HG03469 (cell line): ENCODE data around the gene HBP1.
A peak's percentile ranks its signal among the peaks of the same experiment; 100 is the strongest.
"Not testable (repeated sequence)": the region's sequence is repeated elsewhere in the genome, so short reads cannot be mapped to it uniquely, and the experiment has no call there.

Source experiments
- ATAC-seq: cut with Tn5 transposase; IDR thresholded peaks from one replicate; pipeline ENCODE4 v1.9.1; 2021; ENCODE audit warnings: mild to moderate bottlenecking, moderate library complexity, moderate number of reproducible peaks; ENCODE audit not compliant: unreplicated experiment

The HBP1 gene, protein sequence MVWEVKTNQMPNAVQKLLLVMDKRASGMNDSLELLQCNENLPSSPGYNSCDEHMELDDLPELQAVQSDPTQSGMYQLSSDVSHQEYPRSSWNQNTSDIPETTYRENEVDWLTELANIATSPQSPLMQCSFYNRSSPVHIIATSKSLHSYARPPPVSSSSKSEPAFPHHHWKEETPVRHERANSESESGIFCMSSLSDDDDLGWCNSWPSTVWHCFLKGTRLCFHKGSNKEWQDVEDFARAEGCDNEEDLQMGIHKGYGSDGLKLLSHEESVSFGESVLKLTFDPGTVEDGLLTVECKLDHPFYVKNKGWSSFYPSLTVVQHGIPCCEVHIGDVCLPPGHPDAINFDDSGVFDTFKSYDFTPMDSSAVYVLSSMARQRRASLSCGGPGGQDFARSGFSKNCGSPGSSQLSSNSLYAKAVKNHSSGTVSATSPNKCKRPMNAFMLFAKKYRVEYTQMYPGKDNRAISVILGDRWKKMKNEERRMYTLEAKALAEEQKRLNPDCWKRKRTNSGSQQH

DNA sequence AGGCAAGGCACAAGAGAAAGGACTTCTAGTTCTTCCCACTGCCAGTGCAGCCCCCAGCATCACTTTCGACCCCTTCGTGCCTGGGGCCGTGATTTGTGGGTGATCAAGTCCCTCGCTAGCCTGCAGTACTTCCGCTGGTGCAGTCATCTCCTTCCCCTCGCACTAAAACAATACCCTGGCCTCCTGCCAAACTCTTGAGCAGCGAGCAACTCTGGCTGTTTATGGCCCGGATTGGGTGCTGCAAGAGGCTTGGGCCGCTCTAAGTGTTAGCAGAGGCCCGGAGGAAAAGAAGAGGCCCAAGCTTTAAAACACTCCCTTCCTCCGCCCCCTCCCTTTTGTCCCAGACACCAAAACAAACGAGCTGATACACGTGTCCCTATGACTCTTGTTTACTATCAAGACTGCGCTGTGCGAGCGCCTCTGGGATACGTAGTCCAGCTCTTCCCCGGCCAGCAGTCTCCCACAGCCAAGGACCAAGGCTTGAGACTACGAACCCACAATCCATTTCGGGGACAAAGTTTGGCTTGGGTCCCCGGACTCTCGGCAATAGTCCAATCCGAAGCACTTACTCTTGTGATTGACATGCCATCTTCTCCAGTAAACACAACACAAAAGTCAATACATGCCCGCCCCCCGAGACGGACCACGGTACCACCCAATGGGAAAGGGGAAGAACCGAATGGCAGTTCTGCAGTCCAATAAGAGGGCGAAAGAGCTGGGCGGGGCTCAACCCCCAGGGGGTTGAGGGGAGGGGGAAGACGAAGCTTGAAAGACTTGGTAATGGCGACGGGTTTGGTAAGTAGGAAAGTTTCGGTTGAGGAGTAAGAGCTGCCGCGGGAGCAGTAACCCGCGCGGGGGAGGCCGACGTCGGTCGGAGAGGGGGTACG, at the start of gene HBP1:
Gene HBP1 (plus strand): TSS at position 771 of the 887 bp plus-strand sequence. CDS start 10,891 bp downstream, outside the sequence.
- ATAC-seq: peak; percentile 78

DNA sequence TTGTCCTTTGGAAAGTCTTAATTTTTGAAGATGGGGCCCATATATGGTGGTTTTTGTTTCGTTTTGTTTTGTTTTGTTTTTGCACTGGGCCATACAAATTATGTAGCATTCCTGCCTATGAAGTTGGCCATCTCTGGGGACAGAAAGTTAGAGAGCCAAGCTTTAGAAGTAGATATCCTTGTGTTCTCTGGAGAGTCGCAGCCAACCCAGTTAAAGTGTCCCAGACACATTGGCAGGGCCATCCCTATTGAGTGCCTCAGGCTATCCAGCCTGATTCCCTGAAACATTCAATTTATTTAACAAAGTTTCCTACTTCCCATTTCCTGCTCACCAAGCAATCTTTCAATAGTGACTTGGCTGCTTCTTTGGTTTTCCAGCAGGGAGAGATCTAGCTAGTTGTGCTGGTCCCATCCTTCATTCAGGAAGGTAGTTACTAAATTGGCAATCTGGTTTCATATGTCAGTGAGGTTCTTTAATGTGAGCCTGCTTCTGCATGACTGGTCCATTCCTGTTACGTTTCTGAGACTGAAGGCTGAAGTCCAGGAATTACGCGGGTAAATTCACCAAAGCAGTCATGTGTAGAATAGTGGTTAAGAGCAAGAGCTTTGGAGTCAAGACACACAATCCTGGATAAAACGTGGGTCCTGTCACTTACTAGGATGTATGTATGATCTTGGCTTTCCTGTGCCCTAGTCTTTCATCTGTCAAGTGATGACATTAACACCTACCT, 49.3 kb upstream of the HBP1 start:
- no peak for ATAC-seq

DNA sequence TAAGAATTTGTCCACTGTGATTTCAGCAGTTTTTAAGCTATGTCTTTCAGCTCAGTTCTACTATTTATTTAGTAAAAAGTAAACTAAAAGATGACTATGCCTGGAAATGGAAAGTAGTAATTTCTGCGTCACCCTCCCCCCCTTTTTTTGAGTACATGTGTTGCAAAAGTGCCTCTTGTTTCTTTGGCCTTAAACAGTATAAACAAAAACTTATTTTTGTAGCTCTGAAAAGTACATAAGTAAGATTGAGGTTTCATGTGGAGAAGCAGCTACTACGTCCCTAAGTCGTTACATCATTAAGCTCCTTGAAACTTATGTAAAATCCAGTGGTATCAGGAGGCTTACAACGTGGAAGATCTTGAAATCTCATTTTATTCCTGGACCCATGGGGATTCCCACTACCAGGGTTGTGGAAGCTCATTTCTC, 46.3 kb upstream of the HBP1 start:
- ATAC-seq: no peak

DNA sequence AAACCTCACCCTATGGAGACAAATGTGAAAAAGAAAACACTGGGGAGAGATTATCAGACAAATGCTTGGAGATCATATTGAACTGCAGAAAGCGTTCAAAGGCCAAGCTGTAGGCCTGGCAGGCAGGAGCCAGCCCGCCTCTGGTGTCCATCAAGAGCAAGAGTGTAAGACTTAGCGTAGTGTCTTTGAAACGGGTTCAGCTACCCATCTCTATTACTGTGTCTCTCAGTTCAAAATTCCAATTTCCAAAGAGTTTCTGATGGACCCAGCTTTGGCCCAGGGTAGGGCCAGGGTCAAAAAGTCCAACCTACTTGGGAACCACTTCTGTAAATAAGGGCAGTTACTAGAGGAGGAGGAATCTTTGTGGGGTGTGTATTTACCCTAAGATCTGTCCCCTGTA, 45.4 kb upstream of the HBP1 start:
- ATAC-seq: no peak

DNA sequence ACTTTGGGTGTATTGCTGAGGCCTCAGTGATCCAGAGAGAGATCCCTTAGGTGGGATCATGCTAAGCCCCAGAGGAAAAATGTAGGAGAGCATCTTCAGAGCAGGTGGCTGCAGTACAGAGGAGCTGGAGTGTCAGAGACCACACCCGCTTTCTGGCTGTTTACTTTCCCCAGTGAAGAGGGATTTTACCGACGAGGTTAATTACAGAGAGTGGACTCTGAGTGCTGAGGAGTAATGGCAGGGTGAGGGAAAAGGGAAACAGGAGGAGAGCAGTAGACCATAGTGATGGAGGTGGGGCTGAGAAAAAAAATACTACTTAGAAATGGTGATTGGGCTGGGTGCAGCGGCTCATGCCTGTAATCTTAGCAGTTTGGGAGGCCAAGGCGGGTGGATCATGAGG, 43.3 kb upstream of the HBP1 start:
- no peak for ATAC-seq

DNA sequence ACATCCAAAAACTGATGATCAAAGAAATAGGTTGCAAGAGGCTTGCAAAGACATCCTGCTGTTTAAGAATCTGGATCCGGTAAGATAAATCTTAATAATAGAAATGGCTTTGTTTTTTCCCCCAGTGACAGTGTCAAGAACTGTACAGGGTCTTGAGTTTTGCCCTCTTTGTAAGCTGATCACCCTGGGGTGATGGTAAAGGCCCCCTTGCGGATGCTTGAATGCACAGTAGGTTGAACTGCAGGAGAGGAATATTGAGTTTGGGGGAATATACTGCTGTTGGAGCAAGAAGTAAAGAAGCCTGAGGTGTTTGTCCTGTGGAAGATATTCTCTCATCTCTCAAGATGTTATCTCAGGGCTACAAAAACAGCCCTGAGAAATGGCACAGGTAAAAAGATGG, 40.6 kb upstream of the HBP1 start:
- no peak for ATAC-seq

DNA sequence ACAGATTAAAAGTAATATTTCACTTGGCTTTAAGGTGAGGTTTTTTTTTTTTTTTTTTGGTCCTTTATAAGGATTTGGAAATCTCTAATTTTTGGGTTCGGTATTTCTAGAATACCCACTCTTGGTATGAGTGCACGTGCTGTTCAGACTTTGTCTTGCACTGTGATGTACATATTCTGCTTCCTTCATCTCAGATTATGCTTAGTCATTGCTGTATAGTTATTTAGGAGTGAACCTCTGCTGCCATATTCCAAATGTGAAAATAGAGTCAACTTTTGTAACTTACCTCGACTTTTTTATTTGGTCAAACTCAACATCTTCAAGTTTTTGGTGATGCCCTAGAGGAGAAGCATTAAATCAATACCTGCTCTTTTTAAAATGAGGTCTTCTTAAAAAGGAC, 40.1 kb upstream of the HBP1 start:
- no peak for ATAC-seq

DNA sequence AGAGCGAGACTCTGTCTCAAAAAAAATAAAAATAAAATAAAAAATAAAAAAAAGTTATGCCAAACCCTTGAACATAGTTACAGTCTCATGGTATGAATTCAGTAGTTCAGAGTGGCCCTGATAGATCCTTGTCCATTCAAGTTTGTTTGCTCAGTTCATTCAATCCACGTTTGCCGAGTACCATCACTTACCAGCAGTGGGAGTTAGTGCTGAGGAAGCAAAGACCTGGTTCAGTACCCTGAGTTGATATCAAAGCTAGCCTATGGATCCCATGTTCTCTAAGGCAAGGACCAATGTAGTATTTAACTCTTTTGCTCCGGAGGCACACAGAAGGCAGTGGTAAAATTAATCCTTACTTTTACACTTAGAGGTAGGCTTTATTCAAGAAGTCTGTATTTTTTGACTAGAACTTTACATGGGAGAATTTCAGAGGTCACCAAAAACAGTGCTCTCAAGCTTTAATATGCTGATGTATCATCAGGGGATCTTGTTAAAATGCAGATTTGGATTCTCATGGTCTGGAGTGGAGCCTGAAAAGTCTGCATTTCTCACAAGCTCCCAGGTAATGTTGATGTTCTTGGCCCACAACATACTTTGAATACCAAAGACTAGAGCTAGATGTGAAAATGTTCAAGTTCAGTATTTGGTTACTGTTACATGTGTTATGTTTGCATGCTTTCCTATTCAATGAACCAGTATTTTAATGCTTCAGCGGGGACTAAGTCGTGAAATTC, 38.1 kb upstream of the HBP1 start:
- ATAC-seq: no peak

DNA sequence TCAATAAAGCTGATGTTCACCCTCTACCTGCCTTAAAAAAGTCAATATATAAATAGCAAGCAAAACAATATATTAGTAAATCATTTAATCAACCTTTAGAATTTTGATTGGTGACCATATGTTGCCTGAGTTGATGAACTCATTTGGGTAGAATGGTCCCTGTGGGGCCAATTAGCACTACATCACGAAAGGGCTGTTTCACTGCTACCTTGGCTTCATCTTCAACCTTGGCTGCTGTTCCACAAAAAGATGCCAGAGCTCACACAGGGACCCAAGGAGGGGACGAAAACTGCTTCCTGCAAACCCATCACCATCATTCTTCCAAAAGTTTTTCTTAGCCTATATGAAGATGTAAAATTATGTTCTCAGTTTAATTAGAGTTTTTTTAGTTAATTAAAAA, 35.4 kb upstream of the HBP1 start:
- no peak for ATAC-seq

DNA sequence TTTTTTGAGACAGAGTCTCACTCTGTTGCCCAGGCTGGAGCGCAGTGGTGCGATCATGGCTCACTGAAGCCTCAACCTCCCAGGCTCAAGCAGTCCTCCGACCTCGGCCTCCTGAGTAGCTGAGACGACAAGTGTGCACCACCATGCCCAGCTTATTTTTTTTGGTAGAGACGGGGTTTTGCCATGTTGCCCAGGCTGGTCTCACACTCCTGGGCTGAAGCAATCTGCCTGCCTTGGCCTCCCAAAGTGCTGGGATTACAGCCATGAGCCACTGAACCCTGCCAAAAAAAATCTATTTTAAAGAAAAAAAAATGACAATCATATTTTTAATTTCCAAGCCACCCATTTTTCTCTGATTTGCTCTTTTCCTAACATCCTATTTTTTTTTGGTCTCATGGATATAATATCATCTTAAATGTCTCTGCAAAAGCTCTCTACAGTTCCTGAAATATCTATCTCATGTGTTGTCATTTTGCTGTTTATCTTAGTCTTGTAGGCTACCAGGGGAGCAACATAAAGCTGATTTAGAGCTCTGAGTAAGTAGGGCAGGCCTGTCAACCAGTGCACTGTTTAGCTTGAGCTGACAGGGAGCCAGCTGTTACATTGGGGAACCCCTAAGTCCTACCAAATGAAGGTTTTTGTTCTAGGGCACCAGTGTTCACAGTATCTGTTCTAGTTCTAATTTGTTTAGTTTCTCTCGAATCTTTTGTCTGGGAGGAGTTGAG, 29.9 kb upstream of the HBP1 start:
- no peak for ATAC-seq

DNA sequence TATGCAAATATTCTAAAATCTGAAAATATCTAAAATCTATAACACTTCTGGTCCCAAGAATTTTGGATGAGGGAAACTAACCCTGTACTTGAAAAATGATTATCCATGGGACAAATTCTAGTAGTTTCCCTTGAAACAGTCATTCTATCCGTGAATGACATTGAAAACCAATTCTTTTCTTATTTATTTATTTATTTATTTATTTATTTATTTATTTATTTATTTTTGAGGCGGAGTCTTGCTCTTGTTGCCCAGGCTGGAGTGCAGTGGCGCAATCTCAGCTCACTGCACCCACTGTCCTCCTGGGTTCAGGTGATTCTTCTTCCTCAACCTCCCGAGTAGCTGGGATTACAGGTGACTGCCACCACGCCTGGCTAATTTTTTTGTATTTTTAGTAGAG, 24.9 kb upstream of the HBP1 start:
- ATAC-seq: not testable (repeated sequence)

DNA sequence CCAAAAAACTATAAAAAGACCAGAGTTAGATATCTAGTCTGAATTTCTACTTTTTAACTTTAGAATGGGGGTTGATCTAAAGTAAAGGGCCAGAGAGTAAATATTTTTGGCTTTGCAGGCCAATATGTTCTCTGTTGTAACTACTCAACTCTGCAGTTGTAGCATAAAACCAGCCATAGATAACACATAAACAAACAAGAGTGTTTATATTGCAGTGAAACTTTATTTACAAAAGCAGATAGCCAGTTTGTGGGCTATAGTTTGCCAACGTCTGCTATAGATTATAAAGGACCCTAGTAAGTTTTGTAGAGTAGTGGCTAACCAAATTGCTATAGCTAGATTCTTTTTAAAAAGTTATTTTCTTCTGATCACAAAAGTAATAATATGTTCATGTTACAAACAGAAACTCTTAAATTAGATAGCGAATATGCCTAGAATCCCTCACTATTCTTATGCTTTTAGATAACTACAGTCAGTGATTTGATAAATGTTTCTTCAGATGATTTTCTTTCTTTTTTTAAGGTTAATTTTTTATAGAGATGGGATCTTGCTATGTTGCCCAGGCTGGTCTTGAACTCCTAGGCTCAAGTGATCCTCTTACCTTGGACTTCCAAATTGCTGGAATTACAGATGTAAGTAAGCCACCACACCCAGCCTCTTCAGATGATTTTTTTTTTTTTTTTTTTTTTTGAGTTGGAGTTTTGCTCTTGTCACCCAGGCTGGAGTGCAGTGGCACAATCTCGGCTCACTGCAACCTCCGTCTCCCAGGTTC, 23.6 kb upstream of the HBP1 start:
- no peak for ATAC-seq

DNA sequence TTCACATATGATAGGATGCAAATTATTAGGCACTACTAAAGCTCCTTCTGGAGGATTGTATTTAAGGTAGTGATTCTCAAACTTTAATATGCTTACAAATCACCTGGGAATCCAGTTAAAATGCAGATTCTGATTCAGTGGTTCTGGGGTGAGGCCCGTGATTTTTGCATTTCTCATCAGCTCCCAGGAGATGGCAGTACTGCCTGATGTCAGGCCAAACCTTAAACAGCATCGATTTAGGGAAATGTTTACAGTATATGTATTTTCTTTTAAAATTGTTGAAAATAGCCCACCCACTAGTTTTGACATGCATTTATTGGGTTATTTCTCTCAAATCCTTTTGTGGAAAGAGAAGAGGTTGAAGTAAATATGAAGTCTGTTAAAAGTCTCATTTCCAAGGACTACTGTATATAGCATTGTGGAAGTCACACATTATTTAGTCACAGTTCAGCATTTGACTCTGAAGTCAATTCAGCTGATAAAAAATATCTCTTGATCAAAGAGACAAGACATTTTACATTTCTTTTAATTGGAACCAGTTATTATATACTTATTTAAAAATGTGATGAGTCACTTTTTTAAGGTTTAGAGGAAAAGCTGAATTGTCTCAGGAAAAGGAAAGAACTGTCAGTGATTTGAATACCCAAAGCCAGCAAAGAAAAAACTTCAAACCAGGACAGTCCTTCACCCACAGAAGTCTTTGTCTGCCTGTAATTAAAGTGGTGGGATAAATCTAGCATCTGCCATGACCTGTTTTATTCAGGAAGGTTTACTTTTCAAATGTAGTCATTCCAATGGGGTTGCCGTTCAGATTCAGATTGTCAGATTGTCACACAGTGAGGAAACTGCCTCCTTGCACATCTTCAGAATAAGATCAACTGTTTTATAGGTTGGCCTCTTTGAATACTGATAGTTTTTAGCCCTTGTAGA, 21.1 kb upstream of the HBP1 start:
- no peak for ATAC-seq

DNA sequence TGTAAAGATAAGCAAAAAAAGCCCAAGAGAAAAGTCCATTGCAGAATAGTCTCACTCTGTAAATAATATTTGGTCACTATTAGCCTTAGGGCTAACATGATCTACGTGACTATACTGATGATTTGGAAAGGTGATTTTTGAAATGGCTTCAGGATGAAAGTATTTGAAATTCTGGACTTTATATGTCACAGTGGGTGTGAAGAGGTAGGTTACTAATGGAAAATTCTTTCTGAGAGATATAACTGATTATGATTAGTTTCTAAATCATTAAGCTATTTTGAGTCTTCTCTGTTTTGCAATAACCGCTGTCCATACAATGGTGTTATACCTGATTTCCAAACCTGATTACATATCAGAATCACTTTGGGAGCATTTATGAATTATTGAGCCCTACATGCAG, 20.1 kb upstream of the HBP1 start:
- ATAC-seq: no peak

DNA sequence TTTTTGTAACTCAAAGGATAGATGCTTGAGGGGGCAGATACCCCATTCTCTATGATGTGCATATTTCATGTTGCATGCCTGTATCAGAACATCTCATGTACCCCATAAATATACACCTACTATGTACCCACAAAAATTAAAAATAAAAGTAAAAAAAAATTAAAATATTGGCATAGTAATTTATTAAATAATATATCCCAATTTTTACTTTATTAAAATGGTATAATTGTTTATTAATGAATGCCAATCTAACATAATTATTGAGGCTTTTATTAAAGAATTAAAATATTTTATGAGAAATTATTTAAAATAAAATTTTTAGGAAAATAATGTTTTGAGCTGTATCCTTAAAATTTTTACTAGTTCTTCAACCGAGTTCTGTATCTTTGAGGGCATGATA, 18.9 kb upstream of the HBP1 start:
- ATAC-seq: no peak

DNA sequence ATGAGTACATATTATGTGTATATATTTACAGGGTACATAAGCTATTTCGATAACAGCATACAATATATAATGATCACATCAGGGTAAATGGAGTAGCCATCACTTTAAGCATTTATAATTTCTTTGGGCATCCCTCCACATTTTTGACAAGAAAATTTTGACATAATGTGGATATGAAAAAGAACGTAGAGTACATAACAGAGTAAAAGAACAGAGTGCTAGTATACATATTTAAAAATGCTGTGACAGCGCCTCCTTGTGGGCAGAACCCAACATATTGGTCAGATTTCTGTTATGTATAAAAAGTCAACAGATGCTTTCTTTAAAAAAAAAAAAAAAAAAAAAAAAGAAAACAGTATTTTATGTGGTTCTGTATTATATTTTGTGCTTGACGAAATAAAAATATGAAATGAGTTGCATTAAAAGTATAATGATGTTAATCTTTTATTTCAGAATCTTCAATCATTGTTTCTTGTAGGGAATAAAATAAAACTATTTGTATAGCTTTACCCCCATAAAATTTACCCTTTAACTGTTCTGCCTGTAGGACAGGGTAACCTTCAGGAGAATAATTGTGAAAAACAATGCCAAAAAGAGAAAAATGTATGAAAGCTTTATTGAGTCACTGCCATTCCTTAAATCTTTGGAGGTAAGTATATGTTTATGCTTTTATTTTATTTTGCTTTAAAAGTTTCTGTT, 18.3 kb upstream of the HBP1 start:
- ATAC-seq: no peak

DNA sequence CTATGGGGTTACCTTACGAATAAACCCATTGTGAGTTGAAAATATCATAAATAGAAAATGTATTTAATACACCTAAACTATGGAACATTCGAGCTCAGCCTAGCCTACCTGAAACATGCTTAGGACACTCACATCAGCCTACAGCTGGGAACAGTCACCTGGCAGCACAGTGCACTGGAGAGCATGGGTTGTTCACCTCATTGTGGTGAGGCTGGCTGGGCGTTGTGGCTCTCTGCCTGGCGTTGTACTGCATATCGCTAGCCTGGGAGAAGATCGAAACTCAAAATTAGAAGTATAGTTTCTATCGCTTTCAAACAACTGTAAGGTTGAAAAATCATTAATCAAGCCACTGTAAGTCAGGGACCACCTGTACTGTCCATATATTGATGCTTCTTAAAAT, 17.3 kb upstream of the HBP1 start:
- no peak for ATAC-seq
